Epithelial cell of proximal tubule (primary cell): Measurements from ENCODE around the gene MLX. TPM values are rescaled to one million over a fixed set of nuclear protein-coding genes. Genes with fewer than 3 reads are reported as not detected.
A peak's percentile ranks its signal among the peaks of the same experiment; 100 is the strongest.

Experiments
- DNase-seq: peaks from one replicate; pipeline ENCODE4 v3.0.0-alpha.2; 2011; ENCODE audit warnings: low read depth
- H3K4me3 ChIP-seq: 2 replicates; pipeline ENCODE4 v1.5.1; 2011; ENCODE audit warnings: low read depth, mild to moderate bottlenecking, low read length
- total RNA-seq: library from RNA; depleted of rRNA; stranded (reverse); fragments of >200 nt; gene quantifications from 2 replicates; pipeline ENCODE4 v1.2.3, GENCODE V29; 2015
- TF ChIP-seq, protein P1 (sequence below): conservative IDR thresholded peaks from 2 replicates; pipeline ENCODE4 v1.5.1; 2012; ENCODE audit warnings: low read depth, mild to moderate bottlenecking, low read length

The MLX gene
- total RNA-seq, 1 donor from 2014 or later: 15.7 TPM

DNA sequence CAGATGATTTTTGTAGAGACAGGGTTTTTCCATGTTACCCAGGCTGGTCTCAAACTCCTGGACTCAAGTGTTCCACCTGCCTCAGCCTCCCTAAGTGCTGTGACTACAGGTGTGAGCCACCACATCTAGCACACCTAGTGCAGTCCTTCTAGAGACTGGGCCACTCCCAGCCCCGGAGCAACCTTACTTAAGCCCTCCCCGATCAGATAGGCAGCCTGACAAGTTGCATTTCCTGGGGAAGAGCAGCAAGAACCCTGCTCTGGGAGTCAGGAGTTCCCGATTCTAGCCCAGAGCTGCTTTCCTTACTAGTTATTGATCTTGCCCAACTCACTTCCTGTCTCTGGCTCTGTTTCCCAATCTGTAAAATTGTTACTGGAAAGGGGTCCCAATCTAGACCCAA is 37.8 kb upstream of the MLX start:
- DNase-seq: no peak
- no peak overlapping the region for H3K4me3 ChIP-seq
- TF ChIP-seq, protein P1, sequence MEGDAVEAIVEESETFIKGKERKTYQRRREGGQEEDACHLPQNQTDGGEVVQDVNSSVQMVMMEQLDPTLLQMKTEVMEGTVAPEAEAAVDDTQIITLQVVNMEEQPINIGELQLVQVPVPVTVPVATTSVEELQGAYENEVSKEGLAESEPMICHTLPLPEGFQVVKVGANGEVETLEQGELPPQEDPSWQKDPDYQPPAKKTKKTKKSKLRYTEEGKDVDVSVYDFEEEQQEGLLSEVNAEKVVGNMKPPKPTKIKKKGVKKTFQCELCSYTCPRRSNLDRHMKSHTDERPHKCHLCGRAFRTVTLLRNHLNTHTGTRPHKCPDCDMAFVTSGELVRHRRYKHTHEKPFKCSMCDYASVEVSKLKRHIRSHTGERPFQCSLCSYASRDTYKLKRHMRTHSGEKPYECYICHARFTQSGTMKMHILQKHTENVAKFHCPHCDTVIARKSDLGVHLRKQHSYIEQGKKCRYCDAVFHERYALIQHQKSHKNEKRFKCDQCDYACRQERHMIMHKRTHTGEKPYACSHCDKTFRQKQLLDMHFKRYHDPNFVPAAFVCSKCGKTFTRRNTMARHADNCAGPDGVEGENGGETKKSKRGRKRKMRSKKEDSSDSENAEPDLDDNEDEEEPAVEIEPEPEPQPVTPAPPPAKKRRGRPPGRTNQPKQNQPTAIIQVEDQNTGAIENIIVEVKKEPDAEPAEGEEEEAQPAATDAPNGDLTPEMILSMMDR: no peak

DNA sequence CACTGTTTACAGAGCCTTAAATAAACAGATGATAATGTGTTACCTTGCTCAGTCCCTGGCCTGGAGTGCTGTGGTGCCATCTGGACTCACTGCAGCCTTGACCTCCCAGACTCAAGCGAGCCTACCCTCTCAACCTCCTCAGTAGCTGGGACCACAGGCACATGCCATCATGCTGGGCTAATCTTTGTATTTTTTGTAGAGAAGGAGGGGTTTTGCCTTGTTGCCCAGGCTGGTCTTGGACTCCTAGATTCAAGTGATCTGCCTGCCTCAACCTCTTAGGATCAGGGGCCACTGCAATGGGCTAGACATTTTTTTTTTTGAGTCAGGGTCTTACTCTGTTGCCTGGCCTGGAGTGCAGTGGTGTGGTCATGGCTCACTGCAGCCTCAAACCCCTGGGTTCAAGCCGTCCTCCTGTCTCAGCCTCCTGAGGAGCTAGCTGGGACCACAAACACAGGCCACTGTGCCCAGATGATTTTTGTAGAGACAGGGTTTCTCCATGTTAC is 35.9 kb upstream of the MLX start:
- no peak overlapping the region for H3K4me3 ChIP-seq
- TF ChIP-seq, protein P1: no peak
- DNase-seq: no peak

DNA sequence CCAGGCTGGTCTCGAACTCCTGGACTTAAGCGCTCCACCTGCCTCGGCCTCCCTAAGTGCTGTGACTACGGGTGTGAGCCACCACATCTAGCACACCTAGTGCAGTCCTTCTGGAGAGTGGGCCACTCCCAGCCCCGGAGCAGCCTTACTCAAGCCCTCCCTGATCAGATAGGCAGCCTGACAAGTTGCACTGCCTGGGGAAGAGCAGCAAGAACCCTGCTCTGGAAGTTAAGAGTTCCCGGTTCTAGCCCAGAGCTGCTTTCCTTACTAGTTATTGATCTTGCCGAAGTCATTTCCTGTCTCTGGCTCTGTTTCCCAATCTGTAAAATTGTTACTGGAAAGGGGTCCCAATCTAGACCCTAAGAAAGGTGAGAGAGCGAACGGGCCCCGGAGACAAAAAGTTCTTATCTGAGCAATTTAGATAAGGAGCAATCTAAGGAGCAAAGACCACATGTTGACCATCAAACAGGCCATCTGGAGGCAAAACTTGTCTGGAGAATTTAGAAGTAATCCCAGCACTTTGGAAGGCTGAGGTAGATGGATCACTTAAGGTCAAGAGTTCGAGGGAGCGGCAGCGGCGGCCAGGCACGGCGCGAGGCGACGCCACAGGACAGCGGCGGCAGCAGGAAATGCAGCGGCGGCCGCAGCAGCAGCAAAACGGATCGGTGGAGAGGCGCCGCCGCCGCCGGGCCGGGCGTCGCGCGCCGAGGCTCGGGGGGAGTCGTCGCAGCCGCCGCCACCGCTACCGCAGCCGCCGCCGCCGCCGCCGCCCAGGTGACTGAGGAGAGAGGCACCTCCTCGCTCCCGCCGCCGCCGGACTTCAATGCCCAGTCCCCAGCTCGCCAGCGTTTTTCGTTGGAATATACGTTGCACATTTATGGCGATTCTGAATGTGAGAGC is 35.2 kb upstream of the MLX start:
- DNase-seq: no peak
- peak overlapping the region; percentile 59 for H3K4me3 ChIP-seq
- TF ChIP-seq, protein P1: peak; percentile 23

DNA sequence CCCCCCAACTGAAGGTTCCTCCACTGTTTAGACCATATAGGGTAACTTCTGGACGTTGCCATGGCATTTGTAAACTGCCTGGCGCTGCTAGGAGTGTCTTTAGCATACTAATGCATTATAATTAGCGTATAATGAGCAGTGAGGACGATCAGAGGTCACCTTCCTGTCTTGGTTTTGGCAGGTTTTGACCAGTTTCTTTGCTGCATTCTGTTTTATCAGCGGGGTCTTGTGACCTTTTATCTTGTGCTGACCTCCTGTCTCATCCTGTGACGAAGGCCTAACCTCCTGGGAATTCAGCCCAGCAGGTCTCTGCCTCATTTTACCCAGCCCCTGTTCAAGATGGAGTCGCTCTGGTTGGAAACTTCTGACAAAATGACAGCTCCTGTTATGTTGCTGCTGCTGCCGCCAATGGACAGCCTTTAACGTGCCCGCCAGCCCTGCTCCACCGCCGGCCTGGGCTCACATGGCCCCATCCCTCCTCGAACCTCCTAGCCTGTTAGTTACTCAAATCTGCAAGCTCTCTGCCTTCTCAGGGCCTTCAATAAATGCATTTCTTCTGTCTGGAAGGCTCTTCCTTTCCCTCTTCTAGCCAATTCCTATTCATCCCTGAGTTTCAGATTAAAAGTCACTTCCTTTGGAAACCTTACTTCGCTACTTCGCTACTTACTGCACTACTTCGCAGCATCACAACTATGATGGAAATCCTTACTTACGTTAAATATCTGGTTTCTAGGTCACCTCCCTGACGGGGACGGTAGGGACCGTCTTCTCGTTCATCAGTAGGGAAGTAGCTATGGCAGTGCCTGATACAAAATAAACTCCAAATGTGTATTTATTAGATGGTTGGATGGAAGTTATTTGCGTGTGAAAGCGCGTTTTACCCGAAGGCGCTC is 31.5 kb upstream of the MLX start:
- H3K4me3 ChIP-seq: peak overlapping the region; percentile 86
- no peak for DNase-seq
- TF ChIP-seq, protein P1: no peak

DNA sequence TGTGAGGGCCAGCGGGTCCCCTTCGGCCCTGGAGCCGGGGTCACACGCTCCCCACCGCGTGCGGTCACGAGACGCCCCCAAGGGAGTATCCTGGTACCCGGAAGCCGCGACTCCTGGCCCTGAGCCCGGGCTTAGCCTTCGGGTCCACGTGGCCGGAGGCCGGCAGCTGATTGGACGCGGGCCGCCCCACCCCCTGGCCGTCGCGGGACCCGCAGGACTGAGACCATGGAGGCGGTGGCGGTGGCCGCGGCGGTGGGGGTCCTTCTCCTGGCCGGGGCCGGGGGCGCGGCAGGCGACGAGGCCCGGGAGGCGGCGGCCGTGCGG is 30.9 kb upstream of the MLX start, which contains the start of gene NAGLU:
Gene NAGLU (plus strand): TSS at position 194 of the 324 bp plus-strand sequence. CDS start 32 bp downstream, at position 226.
- TF ChIP-seq, protein P1: no peak
- DNase-seq: no peak
- H3K4me3 ChIP-seq: peak within 1 kb of the TSS; percentile 86

DNA sequence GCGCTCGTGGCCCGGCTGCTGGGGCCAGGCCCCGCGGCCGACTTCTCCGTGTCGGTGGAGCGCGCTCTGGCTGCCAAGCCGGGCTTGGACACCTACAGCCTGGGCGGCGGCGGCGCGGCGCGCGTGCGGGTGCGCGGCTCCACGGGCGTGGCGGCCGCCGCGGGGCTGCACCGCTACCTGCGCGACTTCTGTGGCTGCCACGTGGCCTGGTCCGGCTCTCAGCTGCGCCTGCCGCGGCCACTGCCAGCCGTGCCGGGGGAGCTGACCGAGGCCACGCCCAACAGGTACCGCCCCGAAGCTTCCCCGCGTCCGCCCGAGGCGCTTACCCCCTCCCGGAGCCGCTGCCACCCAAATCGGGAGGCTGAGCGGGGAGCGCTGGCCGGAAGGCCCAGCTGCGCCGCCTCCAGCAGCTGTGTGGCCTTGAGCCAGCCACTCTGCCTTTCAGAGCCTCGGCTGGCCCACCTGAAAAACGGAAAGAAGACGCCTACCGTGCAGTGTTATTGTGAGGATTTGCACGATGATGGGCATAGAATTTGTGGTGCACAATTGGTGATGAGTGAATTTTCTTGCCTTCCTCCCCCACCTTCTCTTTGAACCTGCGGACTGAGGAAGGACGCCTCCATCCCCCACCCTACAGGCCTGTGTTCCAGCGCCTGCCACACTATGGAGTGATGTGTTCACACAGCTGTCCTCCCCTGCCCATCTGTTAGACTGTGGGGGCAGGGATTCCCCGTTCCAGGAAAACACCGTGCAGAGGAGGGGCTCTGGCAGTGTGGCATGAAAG is 30.3 kb upstream of the MLX start:
- TF ChIP-seq, protein P1: no peak
- no peak for DNase-seq

More for the DNA sequence above, 30.3 kb upstream of the MLX start:
- peak overlapping the region; percentile 86 for H3K4me3 ChIP-seq
